IMR-90 (cell line): ENCODE data around the gene CDC34. TPM values are rescaled to one million over a fixed set of nuclear protein-coding genes. Genes with fewer than 3 reads are reported as not detected.

ENCODE experiments used
- ATAC-seq: fragments of 200-7000 bp; cut with Tn5 transposase; 2 replicates; pipeline ENCODE4 v1.9.1; 2020; ENCODE audit warnings: low read depth, mild to moderate bottlenecking, moderate library complexity
- BruUV-seq: library from RNA; stranded (reverse); fragments of 400-500 nt; replicated peaks from 2 replicates; lab custom pipeline; 2021; lab: Mats Ljungman, UMichigan
- CTCF ChIA-PET: fragments of 300-600 bp; formaldehyde crosslinking; extraction: SDS; loops from one replicate; lab custom pipeline; 2021; ENCODE audit warnings: antibody characterized with exemption; lab: Yijun Ruan, JAX
- POLR2A ChIA-PET: fragments of 300-600 bp; sonication (Branson Sonifier 250); formaldehyde crosslinking; loops from one replicate; lab custom pipeline; 2022; ENCODE audit warnings: antibody characterized with exemption; ENCODE audit not compliant: unreplicated experiment; lab: Charles Lee
- DNase-seq: peaks from one replicate; pipeline ENCODE4 v3.0.0; 2013
- H2AFZ ChIP-seq: replicated peaks from 2 replicates; pipeline ENCODE3; 2013; ENCODE audit warnings: low read length, mild to moderate bottlenecking; ENCODE audit not compliant: poor library complexity
- H2AK5ac ChIP-seq: 2 replicates; pipeline ENCODE4 v1.6.1; 2013; ENCODE audit warnings: low read depth, low read length, inconsistent platforms
- H2AK9ac ChIP-seq: replicated peaks from 2 replicates; pipeline ENCODE3; 2013; ENCODE audit warnings: mild to moderate bottlenecking, low read depth, low read length, moderate library complexity; ENCODE audit not compliant: poor library complexity
- H2BK120ac ChIP-seq: 2 replicates; pipeline ENCODE4 v1.6.1; 2013; ENCODE audit warnings: low read depth, low read length, inconsistent platforms
- H2BK15ac ChIP-seq: 3 replicates; pipeline ENCODE4 v1.6.1; 2013; ENCODE audit warnings: low read depth, low read length, inconsistent platforms
- H2BK20ac ChIP-seq: 2 replicates; pipeline ENCODE4 v1.6.1; 2013; ENCODE audit warnings: low read depth, mild to moderate bottlenecking, inconsistent platforms, low read length, moderate library complexity
- H2BK5ac ChIP-seq: 2 replicates; pipeline ENCODE4 v1.6.1; 2013; ENCODE audit warnings: mild to moderate bottlenecking, low read depth, low read length, inconsistent platforms; ENCODE audit not compliant: poor library complexity, severe bottlenecking
- H3K14ac ChIP-seq: replicated peaks from 2 replicates; pipeline ENCODE4 v1.6.1; 2013; ENCODE audit warnings: low read depth, low read length, inconsistent platforms
- H3K18ac ChIP-seq: 2 replicates; pipeline ENCODE4 v1.6.1; 2013; ENCODE audit warnings: low read depth, low read length, control low read depth
- H3K23ac ChIP-seq: 2 replicates; pipeline ENCODE4 v1.6.1; 2013; ENCODE audit warnings: low read depth, low read length, inconsistent platforms
- H3K27ac ChIP-seq: 2 replicates; pipeline ENCODE4 v1.5.1; 2013; ENCODE audit warnings: mild to moderate bottlenecking, control low read depth, low read length; ENCODE audit not compliant: insufficient read depth
- H3K27me3 ChIP-seq: 2 replicates; pipeline ENCODE4 v1.6.1; 2013; ENCODE audit warnings: low read length; ENCODE audit not compliant: control insufficient read depth, insufficient read depth
- H3K36me3 ChIP-seq: 2 replicates; pipeline ENCODE4 v1.6.1; 2013; ENCODE audit warnings: low read length, mixed read lengths; ENCODE audit not compliant: control insufficient read depth, insufficient read depth
- H3K4ac ChIP-seq: 2 replicates; pipeline ENCODE4 v1.6.1; 2013; ENCODE audit warnings: low read depth, low read length, inconsistent platforms
- H3K4me1 ChIP-seq: 2 replicates; pipeline ENCODE4 v1.6.1; 2013; ENCODE audit warnings: low read length, mixed read lengths; ENCODE audit not compliant: control insufficient read depth, insufficient read depth
- H3K4me2 ChIP-seq: 2 replicates; pipeline ENCODE4 v1.6.1; 2013; ENCODE audit warnings: low read depth, mild to moderate bottlenecking, control low read depth, low read length, moderate library complexity
- H3K4me3 ChIP-seq: 2 replicates; pipeline ENCODE4 v1.5.1; 2013; ENCODE audit warnings: low read depth, mild to moderate bottlenecking, control low read depth, low read length, moderate library complexity; ENCODE audit not compliant: insufficient read depth
- H3K56ac ChIP-seq: 2 replicates; pipeline ENCODE4 v1.6.1; 2013; ENCODE audit warnings: low read length, inconsistent platforms; ENCODE audit not compliant: insufficient read depth; ENCODE audit errors: extremely low read depth
- H3K79me1 ChIP-seq, 2 experiments: 2 replicates each; pipeline ENCODE4 v1.6.1; 2013; ENCODE audit warnings: low read length in 2 of 2, inconsistent platforms in 1 of 2, low read depth in 1 of 2
- H3K9ac ChIP-seq: 2 replicates; pipeline ENCODE4 v1.6.1; 2013; ENCODE audit warnings: low read depth, low read length, control low read depth
- H3K9me1 ChIP-seq: 2 replicates; pipeline ENCODE4 v1.6.1; 2013; ENCODE audit warnings: low read length, inconsistent platforms; ENCODE audit not compliant: insufficient read depth
- H3K9me3 ChIP-seq: 2 replicates; pipeline ENCODE4 v1.6.1; 2013; ENCODE audit warnings: low read length; ENCODE audit not compliant: control insufficient read depth, insufficient read depth
- H4K20me1 ChIP-seq: 2 replicates; pipeline ENCODE4 v1.6.1; 2013; ENCODE audit warnings: low read length, inconsistent platforms; ENCODE audit not compliant: insufficient read depth
- H4K5ac ChIP-seq: 2 replicates; pipeline ENCODE4 v1.6.1; 2013; ENCODE audit warnings: mild to moderate bottlenecking, low read depth, low read length, control low read depth
- H4K8ac ChIP-seq, 2 experiments: 2 replicates each; pipeline ENCODE4 v1.6.1; 2013; ENCODE audit warnings: low read depth in 2 of 2, low read length in 2 of 2, control low read depth in 1 of 2, inconsistent platforms in 1 of 2
- H4K91ac ChIP-seq: 2 replicates; pipeline ENCODE4 v1.6.1; 2013; ENCODE audit warnings: low read depth, low read length, inconsistent platforms; ENCODE audit not compliant: insufficient read depth
- CEBPB ChIP-seq: IDR thresholded peaks from 2 replicates; pipeline ENCODE4 v1.6.1; 2012; ENCODE audit warnings: low read depth, low read length, improper control_type of control experiment
- MAFK ChIP-seq: IDR thresholded peaks from 2 replicates; pipeline ENCODE4 v1.6.1; 2012; ENCODE audit warnings: low read depth, low read length, improper control_type of control experiment
- MAZ ChIP-seq: IDR thresholded peaks from 2 replicates; pipeline ENCODE4 v1.6.1; 2012; ENCODE audit warnings: low read depth, mild to moderate bottlenecking, low read length, improper control_type of control experiment, moderate library complexity, borderline replicate concordance
- MXI1 ChIP-seq: IDR thresholded peaks from 2 replicates; pipeline ENCODE4 v1.6.1; 2012; ENCODE audit warnings: low read depth, mild to moderate bottlenecking, low read length, moderate library complexity, borderline replicate concordance
- POLR2A ChIP-seq: IDR thresholded peaks from 2 replicates; pipeline ENCODE4 v1.6.1; 2012; ENCODE audit warnings: mild to moderate bottlenecking, low read depth, low read length
- SMC3 ChIP-seq: fragments of 150-350 bp; IDR thresholded peaks from 2 replicates; pipeline ENCODE4 v1.6.1; 2016; ENCODE audit warnings: low read depth, mild to moderate bottlenecking, antibody characterized with exemption, low read length, moderate library complexity
- WGBS, 2 experiments: methylation state at CpG; one replicate each; pipeline versions ENCODE4 v1.1.5 to v1.1.7; 2013; ENCODE audit warnings: missing lambda C conversion rate in 2 of 2; ENCODE audit not compliant: insufficient read length in 1 of 2; ENCODE audit errors: extremely low coverage in 2 of 2; 5-methylcytosine and 5-hydroxymethylcytosine counted together
- dilution Hi-C: fragments of 300-500 bp; cut with HindIII; formaldehyde crosslinking; loops from one replicate; pipeline ENCODE4 v1.14.3; 2018; ENCODE audit warnings: low sequenced_read_pairs; ENCODE audit not compliant: unreplicated experiment
- in situ Hi-C: fragments of 300-500 bp; cut with MboI; formaldehyde crosslinking; loops from 3 replicates; pipeline ENCODE4 v1.14.3; 2019; ENCODE audit warnings: low sequenced_read_pairs, inconsistent platforms, mixed read lengths
- intact Hi-C: fragments of 100-400 bp; cut with micrococcal nuclease; formaldehyde crosslinking; loops from 2 replicates; pipeline ENCODE4 v1.10.0; 2022
- polyA plus RNA-seq, 3 experiments: library from polyadenylated mRNA; depleted of rRNA; stranded (reverse); fragments of >200 nt; gene quantifications; 2 replicates each; pipeline ENCODE4 v1.2.3, GENCODE V29; 2012; ENCODE audit warnings: low replicate concordance in 1 of 3
- total RNA-seq: library from RNA; depleted of rRNA; stranded (reverse); fragments of >200 nt; gene quantifications from 2 replicates; pipeline ENCODE4 v1.2.3, GENCODE V29; 2012
- TF ChIP-seq, protein P1 (sequence below): conservative IDR thresholded peaks from 2 replicates; pipeline ENCODE4 v1.5.1; 2012; ENCODE audit warnings: mild to moderate bottlenecking, low read depth, low read length, improper control_type of control experiment
- TF ChIP-seq, protein P2 (sequence below): fragments of 150-350 bp; IDR thresholded peaks from 2 replicates; pipeline ENCODE4 v1.6.1; 2017; ENCODE audit warnings: mild to moderate bottlenecking, antibody characterized with exemption, low read length, low read depth

Gene CDC34
- total and polyA plus RNA-seq, 2 of the 4 experiments (the other 2 are of a cell fraction): 35.7 to 68.9 TPM

DNA sequence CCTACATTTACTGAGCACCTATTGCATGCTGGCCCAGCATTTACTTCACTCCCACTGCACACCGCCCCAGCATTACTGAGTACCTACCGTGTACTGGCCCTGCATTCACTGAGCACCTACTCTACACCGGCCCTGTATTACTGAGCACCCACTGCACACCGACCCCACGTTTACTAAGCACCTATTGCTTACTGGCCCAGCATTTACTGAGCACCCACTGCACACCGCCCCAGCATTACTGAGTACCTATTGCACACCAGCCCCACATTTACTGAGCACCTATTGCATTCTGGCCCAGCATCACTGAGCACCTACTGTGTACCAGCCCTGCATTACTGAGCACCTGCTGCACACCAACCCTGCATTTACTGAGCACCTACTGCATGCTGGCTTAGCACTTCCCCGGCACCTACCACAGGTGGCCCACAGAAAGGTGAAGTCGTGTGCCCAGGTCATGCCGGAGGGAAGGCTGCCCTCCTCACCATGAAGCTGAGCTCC, 17.3 kb upstream of the CDC34 start:
- no peak overlapping the region for H3K4ac ChIP-seq
- in situ Hi-C loops: no loop called here
- TF ChIP-seq MXI1 (no peak), MAZ (no peak), SMC3 (no peak), CEBPB (no peak), POLR2A (no peak), MAFK (no peak)
- TF ChIP-seq, protein P1, sequence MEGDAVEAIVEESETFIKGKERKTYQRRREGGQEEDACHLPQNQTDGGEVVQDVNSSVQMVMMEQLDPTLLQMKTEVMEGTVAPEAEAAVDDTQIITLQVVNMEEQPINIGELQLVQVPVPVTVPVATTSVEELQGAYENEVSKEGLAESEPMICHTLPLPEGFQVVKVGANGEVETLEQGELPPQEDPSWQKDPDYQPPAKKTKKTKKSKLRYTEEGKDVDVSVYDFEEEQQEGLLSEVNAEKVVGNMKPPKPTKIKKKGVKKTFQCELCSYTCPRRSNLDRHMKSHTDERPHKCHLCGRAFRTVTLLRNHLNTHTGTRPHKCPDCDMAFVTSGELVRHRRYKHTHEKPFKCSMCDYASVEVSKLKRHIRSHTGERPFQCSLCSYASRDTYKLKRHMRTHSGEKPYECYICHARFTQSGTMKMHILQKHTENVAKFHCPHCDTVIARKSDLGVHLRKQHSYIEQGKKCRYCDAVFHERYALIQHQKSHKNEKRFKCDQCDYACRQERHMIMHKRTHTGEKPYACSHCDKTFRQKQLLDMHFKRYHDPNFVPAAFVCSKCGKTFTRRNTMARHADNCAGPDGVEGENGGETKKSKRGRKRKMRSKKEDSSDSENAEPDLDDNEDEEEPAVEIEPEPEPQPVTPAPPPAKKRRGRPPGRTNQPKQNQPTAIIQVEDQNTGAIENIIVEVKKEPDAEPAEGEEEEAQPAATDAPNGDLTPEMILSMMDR: no peak
- TF ChIP-seq, protein P2, sequence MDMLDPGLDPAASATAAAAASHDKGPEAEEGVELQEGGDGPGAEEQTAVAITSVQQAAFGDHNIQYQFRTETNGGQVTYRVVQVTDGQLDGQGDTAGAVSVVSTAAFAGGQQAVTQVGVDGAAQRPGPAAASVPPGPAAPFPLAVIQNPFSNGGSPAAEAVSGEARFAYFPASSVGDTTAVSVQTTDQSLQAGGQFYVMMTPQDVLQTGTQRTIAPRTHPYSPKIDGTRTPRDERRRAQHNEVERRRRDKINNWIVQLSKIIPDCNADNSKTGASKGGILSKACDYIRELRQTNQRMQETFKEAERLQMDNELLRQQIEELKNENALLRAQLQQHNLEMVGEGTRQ: no peak
- H4K8ac ChIP-seq: no peak overlapping the region
- no peak overlapping the region for H3K27ac ChIP-seq
- H4K5ac ChIP-seq: no peak overlapping the region
- H3K4me1 ChIP-seq: peaks cover 12% of the 10 kb centered on the region
- H4K20me1 ChIP-seq: peaks cover 10% of the 10 kb centered on the region
- CTCF ChIA-PET: no interaction called here
- WGBS, 2 experiments: 100% methylated on average over 9 of the region's 9 CpGs; no CpG with 5 or more reads in 1 of the 2 experiments
- H3K14ac ChIP-seq: no peak overlapping the region
- H3K18ac ChIP-seq: no peak overlapping the region
- H3K56ac ChIP-seq: no peak overlapping the region
- BruUV-seq: no TSS peak
- H2AFZ ChIP-seq: no peak overlapping the region
- no peak overlapping the region for H2BK15ac ChIP-seq
- peaks cover 4 to 28% of the 10 kb centered on the region in 2 experiments for H3K79me1 ChIP-seq
- H2AK9ac ChIP-seq: no peak overlapping the region
- H3K23ac ChIP-seq: no peak overlapping the region
- H3K9ac ChIP-seq: no peak overlapping the region
- no peak overlapping the region for H2BK5ac ChIP-seq
- POLR2A ChIA-PET: no interaction called here
- no peaks in the 10 kb centered on the region; the same call in 1 of the 2 replicates for H3K9me3 ChIP-seq
- intact Hi-C loops: no loop called here
- H3K4me2 ChIP-seq: no peak overlapping the region
- H4K91ac ChIP-seq: no peak overlapping the region
- no peak for ATAC-seq
- no peaks in the 10 kb centered on the region for H3K27me3 ChIP-seq
- peaks cover 16% of the 10 kb centered on the region for H3K36me3 ChIP-seq
- peaks cover 8% of the 10 kb centered on the region; the same call in 1 of the 2 replicates for H3K9me1 ChIP-seq
- dilution Hi-C loops: no loop called here
- DNase-seq: no peak
- no peak overlapping the region for H3K4me3 ChIP-seq
- no peak overlapping the region for H2BK20ac ChIP-seq
- H2AK5ac ChIP-seq: no peak overlapping the region
- no peak overlapping the region for H2BK120ac ChIP-seq
